COLO668 (cell line): ENCODE results near the gene TRPV2.
"Not testable (repeated sequence)": the region's sequence is repeated elsewhere in the genome, so short reads cannot be mapped to it uniquely, and the experiment has no call there.

ENCODE experiments used
- DNase-seq: peaks from one replicate; lab custom pipeline; 2025; ENCODE audit not compliant: unreplicated experiment; lab: John Stamatoyannopoulos, UW

The TRPV2 gene

DNA sequence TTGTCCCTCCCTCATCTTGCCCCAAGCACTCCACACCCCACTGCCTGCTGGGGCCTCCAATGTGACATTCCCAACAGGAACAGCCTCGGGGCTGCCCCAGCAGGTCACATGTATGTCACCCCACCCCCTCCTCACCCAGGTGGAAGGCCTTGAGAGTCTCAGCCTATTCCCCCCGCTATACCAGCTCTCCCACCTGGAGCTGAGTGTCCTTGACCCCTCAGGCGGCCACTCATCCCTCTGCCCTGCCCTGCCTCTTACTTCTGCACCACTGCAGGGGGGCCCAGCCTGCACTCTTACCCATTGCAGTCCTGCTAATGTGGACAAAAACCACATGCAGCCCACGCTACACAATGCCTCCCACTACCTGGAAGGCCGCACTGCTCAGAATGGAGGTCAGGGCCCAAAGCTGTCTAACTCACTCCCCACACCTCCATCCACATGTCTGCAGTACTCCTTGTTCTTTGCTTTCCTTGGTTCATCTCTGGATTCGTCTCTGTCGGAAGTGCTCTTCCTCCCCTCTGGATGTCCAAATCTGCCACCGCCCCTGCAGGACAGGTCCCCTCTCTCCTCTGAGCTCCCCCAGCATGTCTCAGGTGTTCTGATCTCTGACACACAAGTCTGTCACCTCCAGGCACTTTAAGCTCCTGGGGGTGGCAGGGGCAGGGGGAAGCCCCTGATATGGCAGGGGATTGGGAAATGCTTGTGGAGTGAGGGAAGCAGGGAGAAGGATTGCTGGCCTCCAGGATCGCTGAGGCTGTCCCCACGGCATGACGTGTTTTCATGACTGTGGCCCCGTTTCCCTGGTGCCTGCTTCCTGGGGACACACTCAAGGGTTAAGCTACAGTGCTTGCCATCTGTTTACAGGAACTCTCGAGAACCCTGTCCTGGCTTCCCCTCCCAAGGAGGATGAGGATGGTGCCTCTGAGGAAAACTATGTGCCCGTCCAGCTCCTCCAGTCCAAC, 20.8 kb downstream of the TRPV2 start:
- no peak for DNase-seq

DNA sequence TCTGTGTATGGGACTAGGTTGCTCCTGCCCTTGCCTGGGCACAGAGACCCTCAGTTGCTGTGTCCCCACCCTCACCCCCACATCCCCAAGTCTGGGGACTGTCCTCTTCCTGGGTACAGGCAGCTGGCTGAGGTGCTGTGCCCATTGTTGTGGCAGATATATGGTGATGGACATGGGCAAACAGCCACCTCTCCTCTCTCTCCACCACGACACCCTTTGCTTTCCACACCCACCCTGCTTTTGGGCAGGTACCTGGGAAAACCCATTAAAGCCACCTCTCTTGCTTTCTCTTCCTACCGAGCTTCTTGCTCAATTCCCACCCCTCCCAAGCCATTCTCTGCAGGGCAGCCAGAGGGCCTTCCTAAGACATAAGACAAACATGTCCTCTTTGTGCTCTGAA, 21.7 kb downstream of the TRPV2 start:
- no peak for DNase-seq

DNA sequence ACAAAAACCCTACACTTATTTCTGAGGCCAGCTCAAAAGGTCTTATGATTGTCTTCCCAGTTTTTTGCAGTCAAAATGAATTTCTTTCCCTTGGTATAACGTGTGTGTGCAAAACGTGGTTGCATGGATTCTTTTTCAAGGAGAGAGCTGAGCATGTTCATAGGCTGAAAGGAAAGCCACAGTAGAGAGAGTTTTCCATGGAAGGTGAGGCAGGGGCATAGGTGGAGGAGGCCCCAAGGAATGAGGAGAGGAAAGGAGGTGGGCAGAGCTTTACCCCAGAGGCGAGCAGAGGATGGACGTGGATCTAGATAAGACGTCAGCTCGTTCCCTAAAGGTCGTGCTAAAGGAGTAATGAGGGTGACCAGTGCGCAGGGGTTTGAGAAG, 22.8 kb downstream of the TRPV2 start:
- DNase-seq, result no peak

- DNase-seq, result peak; percentile 94
Observed at GRCh38 chr17:16438557-16439302, 23.4 kb downstream of the TRPV2 start.

GRCh38 chr17:16439303-16439791, 24.0 kb downstream of the TRPV2 start:
- no peak for DNase-seq

GRCh38 chr17:16439811-16440351, 24.5 kb downstream of the TRPV2 start:
- no peak for DNase-seq

GRCh38 chr17:16440354-16440753, 25.0 kb downstream of the TRPV2 start:
- not testable (repeated sequence) for DNase-seq

GRCh38 chr17:16440901-16441629, 25.7 kb downstream of the TRPV2 start:
- DNase-seq, result no peak

DNA sequence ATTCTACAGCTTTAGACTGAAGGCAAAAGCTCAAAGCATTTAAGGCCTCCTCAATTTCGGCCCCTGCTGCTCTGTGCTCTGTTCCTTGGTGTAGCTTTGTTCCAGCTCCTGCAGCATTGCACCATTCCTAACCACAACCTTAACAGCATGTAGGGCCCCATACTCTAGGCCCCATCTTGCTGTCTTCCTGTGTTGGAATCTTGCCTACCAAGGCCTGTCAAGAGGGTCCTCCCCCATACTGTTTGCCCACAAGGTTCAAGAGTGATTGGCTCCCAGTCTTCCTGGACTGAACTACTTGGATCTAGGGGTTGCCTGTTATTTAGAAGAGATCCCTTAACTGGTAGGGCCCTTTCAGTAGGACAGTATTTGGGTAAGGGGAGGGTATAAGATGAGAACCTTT, 26.8 kb downstream of the TRPV2 start:
- DNase-seq, result no peak

GRCh38 chr17:16442594-16443510, 27.5 kb downstream of the TRPV2 start:
- no peak for DNase-seq

DNA sequence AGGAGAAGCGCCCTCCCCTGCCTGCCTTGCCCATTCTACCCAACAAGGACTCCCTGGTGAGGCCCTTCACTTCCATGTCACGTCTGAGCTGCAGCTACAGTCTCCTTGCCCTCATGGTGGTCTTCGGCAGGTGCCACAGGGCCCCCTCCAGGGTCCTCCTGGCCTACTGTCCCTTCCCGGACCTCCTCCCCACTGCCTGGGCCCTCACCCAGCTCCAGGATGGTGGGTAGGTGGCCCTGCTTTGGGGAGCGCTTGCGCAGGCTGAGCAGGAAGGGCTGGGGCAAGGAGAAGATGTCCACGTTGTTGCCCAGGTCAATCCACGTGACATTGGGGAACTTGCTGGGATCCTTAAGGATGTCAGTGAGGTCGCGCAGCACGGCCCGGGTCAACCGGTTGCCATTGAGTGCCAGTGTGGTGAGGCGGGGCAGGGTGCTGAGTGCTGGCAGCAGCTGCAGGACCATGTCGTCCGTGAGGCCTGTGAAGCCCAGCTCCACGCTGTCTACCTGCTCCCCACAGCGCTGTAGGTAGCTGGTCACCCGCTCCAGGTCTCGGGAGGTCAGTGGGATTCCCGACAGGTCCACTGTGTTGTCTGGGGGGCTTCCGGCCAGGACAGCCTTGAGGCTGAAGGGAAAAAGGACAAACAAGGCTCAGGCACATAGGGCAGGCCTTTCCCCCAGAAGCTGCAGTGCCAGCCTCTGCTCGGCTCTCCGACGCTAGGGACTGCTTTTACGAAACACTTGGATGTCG, 28.3 kb downstream of the TRPV2 start:
- DNase-seq, result no peak

DNA sequence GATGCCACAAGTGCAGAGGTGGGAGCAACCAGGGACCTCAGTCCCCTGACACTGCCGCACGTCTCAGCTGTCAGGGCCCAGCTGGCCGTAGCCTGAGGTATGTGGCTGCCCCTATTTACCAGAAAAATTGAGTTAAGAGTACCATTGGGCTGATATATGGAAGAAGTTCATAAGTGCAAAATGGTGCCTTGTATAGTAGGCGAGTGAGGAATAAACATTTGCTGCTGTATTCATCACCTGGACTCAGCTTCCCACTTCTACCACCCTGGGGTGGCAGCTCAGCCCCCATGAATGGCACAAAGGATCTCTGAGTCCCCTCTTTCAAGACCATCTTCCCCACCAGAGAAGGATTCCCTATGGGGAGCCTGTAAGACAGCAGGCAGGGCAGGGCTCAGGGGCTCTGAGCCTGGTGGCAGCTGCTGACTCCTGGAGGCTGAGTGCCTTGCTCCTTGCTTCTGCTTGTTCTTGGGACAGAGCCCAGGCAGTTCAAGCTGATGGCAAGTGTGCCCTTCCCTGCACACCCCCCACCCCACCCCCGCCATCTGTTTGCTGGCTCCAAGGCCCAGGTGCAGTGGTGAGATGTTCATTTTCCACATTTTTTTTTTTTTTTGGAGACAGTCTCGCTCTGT, 29.0 kb downstream of the TRPV2 start:
- DNase-seq, result no peak

DNA sequence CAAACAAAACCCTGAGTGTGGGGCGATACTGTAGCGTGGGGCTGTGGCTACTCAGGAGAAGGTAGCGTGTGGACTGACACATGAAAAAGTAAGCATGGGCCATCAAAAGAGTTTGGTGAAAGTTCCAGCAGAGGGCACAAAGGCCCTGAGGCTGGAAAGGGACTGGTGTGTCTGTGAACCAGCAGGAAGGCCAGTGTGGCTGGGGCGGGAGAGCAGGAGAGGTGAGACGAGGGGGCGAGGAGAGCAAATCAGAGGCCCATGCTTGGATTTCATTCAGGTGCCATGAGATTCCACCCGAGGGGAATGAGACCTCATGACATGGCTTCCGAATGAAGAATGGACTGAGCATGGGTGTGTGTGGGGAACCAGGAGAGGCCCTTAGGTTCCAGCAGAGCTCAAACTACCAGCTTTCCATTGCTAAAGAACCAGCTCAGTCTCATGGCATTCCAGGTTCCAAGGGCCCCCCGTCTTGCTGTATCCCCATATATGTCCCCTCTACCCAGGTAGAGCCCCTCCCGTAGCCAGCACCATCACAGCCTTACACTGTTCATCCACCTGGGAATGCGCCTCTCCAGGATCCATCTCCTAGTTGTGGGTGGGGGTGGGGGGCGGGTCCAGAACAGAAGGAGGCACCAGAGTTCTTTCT, 31.1 kb downstream of the TRPV2 start:
- no peak for DNase-seq

DNA sequence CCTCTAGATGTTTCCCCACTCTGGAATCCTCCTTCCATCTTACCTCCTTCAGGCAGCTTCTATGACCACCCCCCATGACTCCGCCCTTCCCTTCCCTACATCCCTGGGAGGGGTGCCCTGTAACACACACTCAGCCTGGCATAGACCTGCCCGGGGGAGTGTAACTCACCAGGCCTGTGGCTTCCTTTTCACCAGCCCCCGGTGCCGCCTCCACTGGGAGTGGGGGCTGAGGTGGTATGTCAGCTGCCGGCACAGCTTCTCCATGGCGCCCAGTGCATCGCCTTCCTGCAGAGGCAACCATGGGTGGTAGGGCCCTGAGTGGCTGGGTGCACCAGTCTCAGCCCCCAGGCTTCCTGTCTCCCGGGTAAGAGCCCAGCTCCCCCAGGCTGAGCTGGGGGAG, 32.3 kb downstream of the TRPV2 start:
- no peak for DNase-seq

- no peak for DNase-seq
Observed at GRCh38 chr17:16448490-16448889, 33.1 kb downstream of the TRPV2 start.

GRCh38 chr17:16449121-16449570, 33.8 kb downstream of the TRPV2 start:
- no peak for DNase-seq

GRCh38 chr17:16450028-16450427, 34.7 kb downstream of the TRPV2 start:
- no peak for DNase-seq

GRCh38 chr17:16452268-16452667, 36.9 kb downstream of the TRPV2 start:
- not testable (repeated sequence) for DNase-seq
